OCI-LY7 (cell line): ENCODE measurements around the gene KRT80.

Experiments used
- EZH2phosphoT487 ChIP-seq: fragments of 200-600 bp; sonication (generic); IDR thresholded peaks from 2 replicates; pipeline ENCODE4 v1.6.1; 2018; ENCODE audit warnings: low read depth, borderline replicate concordance, mild to moderate bottlenecking, mixed run types, antibody characterized with exemption, low read length, moderate library complexity, mixed read lengths
- TF ChIP-seq, protein P1 (sequence below): fragments of 200-600 bp; sonication (generic); conservative IDR thresholded peaks from 2 replicates; pipeline ENCODE4 v1.5.1; 2014; ENCODE audit warnings: mild to moderate bottlenecking, antibody characterized with exemption, low read length, moderate library complexity, mixed read lengths

- TF ChIP-seq, protein P1, sequence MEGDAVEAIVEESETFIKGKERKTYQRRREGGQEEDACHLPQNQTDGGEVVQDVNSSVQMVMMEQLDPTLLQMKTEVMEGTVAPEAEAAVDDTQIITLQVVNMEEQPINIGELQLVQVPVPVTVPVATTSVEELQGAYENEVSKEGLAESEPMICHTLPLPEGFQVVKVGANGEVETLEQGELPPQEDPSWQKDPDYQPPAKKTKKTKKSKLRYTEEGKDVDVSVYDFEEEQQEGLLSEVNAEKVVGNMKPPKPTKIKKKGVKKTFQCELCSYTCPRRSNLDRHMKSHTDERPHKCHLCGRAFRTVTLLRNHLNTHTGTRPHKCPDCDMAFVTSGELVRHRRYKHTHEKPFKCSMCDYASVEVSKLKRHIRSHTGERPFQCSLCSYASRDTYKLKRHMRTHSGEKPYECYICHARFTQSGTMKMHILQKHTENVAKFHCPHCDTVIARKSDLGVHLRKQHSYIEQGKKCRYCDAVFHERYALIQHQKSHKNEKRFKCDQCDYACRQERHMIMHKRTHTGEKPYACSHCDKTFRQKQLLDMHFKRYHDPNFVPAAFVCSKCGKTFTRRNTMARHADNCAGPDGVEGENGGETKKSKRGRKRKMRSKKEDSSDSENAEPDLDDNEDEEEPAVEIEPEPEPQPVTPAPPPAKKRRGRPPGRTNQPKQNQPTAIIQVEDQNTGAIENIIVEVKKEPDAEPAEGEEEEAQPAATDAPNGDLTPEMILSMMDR, result no peak
- no peak for TF ChIP-seq EZH2phosphoT487
Measured at GRCh38 chr12:52233462-52234207, 41.8 kb upstream of the KRT80 start.
